ENCODE data around the gene BTBD19. TPM values are rescaled to one million over a fixed set of nuclear protein-coding genes. Genes with fewer than 3 reads are reported as not detected.

The BTBD19 gene
- total RNA-seq, 1 donor from 2014 or later: 30.6 TPM

- Histone ChIP-seq H3K4me1 (ENCODE audit: insufficient read depth, low read length) (peaks cover 23% of the 10 kb centered on the region), H3K4me2 (ENCODE audit: low read length) (no peak overlapping the region), H3K36me3 (ENCODE audit: insufficient read depth, low read length) (peaks cover 14% of the 10 kb centered on the region), H3K4me3 (ENCODE audit: insufficient read depth, low read depth, low read length) (no peak overlapping the region), H3K79me2 (ENCODE audit: insufficient read depth, low read length) (peaks cover 5% of the 10 kb centered on the region), H3K9me3 (ENCODE audit: insufficient read depth, low read depth, low read length) (no peaks in the 10 kb centered on the region), H3K9ac (ENCODE audit: low read length) (no peak overlapping the region), H4K20me1 (ENCODE audit: insufficient read depth, low read length) (no peaks in the 10 kb centered on the region), H3K27ac (ENCODE audit: low read depth, low read length) (no peak overlapping the region), H3K27me3 (ENCODE audit: insufficient read depth, low read length) (no peaks in the 10 kb centered on the region), H2AFZ (ENCODE audit: low read depth, low read length) (no peak overlapping the region)
- H3K36me3 Mint-ChIP-seq (ENCODE audit: low read depth, unreplicated experiment): peaks cover 14% of the 10 kb centered on the region
- H3K4me3 Mint-ChIP-seq (ENCODE audit: unreplicated experiment): no peak overlapping the region
- H3K27ac Mint-ChIP-seq (ENCODE audit: unreplicated experiment): no peak overlapping the region
- H3K9me3 Mint-ChIP-seq (ENCODE audit: unreplicated experiment): peaks cover 3% of the 10 kb centered on the region
- H3K4me1 Mint-ChIP-seq (ENCODE audit: low read depth, unreplicated experiment): peaks cover 21% of the 10 kb centered on the region
- no peak for TF ChIP-seq EZH2 (IDR thresholded peaks at IDR 0.05; ENCODE audit: insufficient read depth, low read length)
- TF ChIP-seq CTCF (IDR thresholded peaks at IDR 0.05; ENCODE audit: insufficient read depth, low read depth, low read length): no peak
- DNase-seq (ENCODE audit: low read depth): no peak
- FAIRE-seq: no peak
- peaks cover 2% of the 10 kb centered on the region for H3K27me3 Mint-ChIP-seq (ENCODE audit: low read depth, unreplicated experiment)
Measured at GRCh38 chr1:44817771-44818495, 9.6 kb downstream of the BTBD19 start.

- Histone ChIP-seq H3K4me3 (ENCODE audit: insufficient read depth, low read depth, low read length) (peak overlapping the region; percentile 15), H2AFZ (ENCODE audit: low read depth, low read length) (no peak overlapping the region), H3K9ac (ENCODE audit: low read length) (peak overlapping the region; percentile 20), H3K4me2 (ENCODE audit: low read length) (peak overlapping the region; percentile 84), H3K9me3 (ENCODE audit: insufficient read depth, low read depth, low read length) (no peaks in the 10 kb centered on the region), H3K4me1 (ENCODE audit: insufficient read depth, low read length) (peaks cover 13% of the 10 kb centered on the region), H3K27me3 (ENCODE audit: insufficient read depth, low read length) (no peaks in the 10 kb centered on the region), H3K36me3 (ENCODE audit: insufficient read depth, low read length) (peaks cover 14% of the 10 kb centered on the region), H4K20me1 (ENCODE audit: insufficient read depth, low read length) (no peaks in the 10 kb centered on the region), H3K27ac (ENCODE audit: low read depth, low read length) (no peak overlapping the region), H3K79me2 (ENCODE audit: insufficient read depth, low read length) (no peaks in the 10 kb centered on the region)
- H3K27ac Mint-ChIP-seq (ENCODE audit: unreplicated experiment): peak overlapping the region; percentile 99
- peaks cover 18% of the 10 kb centered on the region for H3K4me1 Mint-ChIP-seq (ENCODE audit: low read depth, unreplicated experiment)
- peaks cover 3% of the 10 kb centered on the region for H3K9me3 Mint-ChIP-seq (ENCODE audit: unreplicated experiment)
- peaks cover 2% of the 10 kb centered on the region for H3K27me3 Mint-ChIP-seq (ENCODE audit: low read depth, unreplicated experiment)
- FAIRE-seq (peak; percentile 41), DNase-seq (ENCODE audit: low read depth) (no peak)
- no peak for TF ChIP-seq EZH2 (IDR thresholded peaks at IDR 0.05; ENCODE audit: insufficient read depth, low read length)
- no peak for TF ChIP-seq CTCF (IDR thresholded peaks at IDR 0.05; ENCODE audit: insufficient read depth, low read depth, low read length)
- H3K4me3 Mint-ChIP-seq (ENCODE audit: unreplicated experiment): peak overlapping the region; percentile 16
- H3K36me3 Mint-ChIP-seq (ENCODE audit: low read depth, unreplicated experiment): peaks cover 14% of the 10 kb centered on the region
Measured at GRCh38 chr1:44819196-44819607, 10.9 kb downstream of the BTBD19 start.
